NCI-H1436 (cell line): Measurements from ENCODE around the gene HMGXB4.

Experiments
- DNase-seq: peaks from one replicate; lab custom pipeline; 2025; lab: John Stamatoyannopoulos, UW

HMGXB4 gene

GRCh38 chr22:35326854-35327562 is 69.7 kb downstream of the HMGXB4 start:
- DNase-seq, result no peak

DNA sequence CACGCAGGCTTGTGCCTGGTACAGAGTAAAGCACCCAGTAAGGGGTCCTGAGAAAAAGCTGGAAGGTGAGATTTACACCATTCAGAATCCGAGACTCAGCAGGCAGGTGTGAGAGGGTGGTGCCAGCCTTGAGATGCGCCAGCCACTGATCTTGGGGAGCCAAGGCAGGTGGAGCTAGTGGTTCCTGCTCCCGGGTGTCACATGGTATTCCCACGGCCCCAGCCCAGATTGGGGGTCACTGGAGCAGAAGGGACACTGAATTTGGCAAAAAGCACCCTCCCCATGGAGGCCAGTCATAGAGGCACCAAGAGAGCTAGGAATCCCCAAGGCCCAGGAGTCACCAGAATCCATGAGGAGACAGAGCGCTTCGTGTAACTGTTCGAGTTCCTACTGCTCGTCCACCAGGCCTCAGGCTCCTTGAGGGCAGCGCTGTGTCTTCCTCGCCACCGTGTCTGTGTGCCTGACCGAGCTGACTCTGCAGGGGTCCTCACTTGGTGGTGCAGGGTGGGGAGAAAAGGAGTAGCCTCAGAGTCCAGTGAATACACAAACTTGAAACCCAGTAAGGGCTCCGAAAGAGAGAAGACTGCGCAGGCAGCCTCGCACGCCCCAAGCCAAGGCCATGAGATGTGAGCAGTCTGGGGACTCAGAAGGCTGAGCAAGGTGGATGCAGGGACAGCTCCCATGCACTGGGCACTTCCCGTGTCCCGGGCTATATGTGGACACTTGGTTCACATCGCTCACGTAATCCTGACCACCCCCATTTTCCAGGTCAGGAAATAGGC is 70.6 kb downstream of the HMGXB4 start:
- DNase-seq, result no peak

- no peak for DNase-seq
Measured at GRCh38 chr22:35328472-35328885, 71.2 kb downstream of the HMGXB4 start.

DNA sequence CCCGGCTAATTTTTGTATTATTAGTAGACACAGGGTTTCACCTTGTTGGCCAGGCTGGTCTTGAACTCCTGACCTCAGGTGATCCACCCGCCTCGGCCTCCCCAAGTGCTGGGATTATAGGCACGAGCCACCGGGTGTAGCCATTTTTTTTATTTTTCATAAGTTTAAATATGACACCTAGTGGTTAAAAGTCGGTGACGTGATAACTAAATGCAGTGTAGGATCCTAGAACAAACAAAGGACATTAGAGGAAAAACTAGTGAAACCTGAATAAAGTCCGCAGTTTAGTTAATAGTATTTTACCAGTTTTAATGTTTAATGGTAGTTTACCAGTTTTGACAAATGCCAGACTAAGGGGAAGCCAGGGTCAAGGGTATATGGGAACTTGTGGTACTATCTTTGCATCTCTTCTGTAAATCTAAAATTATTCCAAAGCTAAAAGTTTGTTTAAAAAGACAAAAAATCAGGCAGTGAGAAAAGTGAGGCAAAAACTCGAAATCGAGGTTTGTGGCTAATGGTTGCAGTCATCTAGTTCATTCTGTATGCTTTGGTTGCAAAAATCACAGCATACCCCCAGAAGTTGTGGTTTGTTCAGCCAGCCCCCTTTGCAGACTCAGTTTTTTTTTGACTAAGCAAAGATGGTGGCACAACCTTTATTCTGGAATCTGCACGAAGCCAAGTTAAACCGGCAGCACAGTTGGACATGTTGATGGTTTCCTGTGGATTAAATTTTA is 72.0 kb downstream of the HMGXB4 start:
- no peak for DNase-seq

GRCh38 chr22:35330258-35330861 is 73.1 kb downstream of the HMGXB4 start:
- DNase-seq, result no peak

GRCh38 chr22:35332278-35332677 is 75.0 kb downstream of the HMGXB4 start:
- DNase-seq, result no peak

DNA sequence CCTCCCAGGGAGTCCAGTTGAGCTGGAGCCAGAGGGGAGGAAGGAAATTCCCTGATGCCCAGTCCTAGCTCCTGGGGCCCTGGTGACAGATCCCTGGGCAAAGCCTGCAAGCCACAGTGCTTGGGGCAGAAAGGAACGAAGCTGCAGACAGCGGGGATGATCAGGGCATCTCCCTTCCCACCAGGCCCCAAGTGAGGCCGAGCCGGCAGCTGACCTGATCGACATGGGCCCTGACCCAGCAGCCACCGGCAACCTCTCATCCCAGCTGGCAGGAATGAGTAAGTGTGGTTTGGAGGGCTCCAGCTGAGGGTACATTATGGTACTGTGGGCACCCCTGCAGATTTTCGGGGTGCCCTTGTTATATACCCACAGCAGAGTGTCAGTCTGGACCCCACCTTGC is 75.9 kb downstream of the HMGXB4 start:
- no peak for DNase-seq

- DNase-seq, result no peak
Measured at GRCh38 chr22:35334004-35334403, 76.7 kb downstream of the HMGXB4 start.

DNA sequence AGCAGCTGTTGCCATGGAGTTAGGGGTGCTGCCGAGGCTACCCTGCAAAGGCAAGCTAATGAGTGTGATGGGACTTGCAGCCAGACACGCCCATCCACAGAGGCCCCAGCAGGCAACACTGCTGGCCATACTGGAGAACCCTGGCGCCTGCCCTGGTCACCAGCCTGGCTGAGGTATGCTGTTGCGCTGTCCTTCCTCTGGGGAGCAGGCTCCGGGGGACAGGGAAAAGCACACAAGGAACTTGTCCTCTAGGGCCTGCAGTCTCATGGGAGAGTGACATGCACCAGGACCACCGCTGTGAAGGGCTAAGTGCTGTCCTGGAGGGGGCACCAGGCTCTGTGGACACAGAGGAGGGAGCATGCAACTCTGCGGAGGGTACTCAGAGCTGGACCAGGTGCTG is 78.2 kb downstream of the HMGXB4 start:
- DNase-seq, result no peak

DNA sequence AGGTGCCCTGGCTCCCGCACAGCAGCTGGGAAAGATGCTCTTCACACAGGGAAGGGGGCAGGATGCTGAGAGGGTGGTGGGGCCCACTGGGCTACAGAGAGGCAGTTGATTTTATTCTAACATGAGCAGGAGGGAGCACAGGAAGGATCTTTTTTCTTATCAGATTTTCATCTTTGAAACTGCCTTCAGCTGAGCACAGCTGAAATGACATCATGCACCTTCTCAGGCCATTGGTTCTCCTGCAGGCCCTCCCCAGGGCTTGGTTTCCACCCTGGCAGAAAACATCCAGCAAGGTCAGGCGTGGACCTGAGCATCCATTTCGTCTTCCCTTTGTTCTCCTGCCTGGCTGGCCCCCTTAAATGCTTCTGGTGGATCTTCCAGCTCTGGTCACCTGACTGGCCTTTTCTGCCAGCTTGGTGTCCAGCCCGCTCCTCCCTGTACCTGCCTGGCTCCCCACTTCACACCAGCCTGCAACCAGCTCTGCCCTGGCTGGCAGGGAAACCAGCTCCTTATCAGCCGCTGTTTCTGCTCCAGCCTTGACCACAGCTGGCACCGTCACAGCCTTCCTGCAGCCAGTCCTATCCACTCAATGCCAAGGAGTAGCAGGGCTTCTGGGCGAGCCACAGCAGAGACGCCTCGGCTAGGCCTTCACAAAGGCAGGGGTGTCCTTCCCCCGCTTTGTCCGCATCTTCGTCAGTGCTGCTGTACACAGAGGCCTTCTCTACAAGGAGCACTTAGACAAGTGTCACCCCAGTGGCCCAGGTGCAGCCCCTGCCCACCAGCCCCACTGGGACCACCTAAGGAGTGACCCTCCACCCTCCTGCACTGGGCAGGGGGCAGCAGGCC is 78.9 kb downstream of the HMGXB4 start:
- no peak for DNase-seq

DNA sequence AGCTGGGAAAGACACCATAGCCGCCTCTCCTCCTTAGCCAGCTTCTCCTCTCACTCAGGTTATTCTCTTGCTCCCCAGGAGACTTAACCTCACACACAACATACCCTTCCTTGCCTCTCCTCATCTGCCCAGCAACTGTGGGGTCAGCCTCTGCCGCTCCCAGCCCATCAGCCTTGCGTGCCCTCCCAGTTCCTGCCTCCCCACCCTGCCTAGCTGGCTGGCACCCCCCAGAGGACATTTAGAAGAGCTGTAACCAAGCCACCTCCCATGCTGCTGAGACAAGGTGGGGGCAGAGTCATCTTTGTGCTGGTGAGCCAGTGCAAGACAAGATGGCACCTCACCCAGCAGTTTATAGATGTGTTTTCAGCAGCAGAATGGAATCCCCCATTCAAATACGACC is 80.6 kb downstream of the HMGXB4 start:
- DNase-seq, result no peak

GRCh38 chr22:35341090-35341874 is 84.0 kb downstream of the HMGXB4 start:
- DNase-seq, result no peak

GRCh38 chr22:35342390-35342789 is 85.1 kb downstream of the HMGXB4 start:
- DNase-seq, result no peak

DNA sequence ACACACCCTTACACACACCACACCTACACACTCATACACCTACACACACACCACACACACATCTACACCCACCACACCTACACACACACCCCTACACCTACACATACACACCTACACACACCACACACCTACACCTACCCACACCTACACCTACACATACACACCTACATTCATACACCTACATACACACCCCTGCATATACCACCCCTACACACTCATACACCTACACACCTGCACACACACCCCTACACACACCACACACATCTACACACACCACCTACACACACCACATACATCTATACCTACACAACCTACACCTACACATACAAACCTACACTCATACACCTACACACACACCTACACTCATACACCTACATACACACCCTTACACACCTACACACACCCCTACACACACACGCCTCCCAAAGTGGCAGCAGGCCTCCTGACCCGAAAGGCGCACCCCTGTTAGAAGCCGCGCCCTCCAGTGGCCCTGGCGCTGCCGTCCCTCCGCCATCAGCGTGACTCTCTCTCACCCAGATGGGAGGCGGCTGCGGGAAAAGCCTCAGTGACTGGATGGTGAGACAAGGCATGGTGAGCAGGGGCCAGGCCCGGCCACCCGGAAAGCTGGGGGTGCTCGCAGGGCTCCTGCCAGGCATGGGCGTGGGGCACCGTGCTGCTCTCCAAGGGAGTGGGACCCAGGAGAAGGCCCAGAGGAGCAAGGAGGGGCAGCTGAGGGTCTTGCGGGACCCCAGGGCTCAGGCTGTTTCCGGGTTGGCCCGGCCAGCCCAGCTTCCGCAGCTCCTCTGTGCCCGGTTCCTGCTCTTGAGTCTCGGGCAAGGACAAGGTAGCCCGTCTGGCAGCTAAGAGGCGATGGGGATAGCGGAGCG is 86.6 kb downstream of the HMGXB4 start:
- DNase-seq, result no peak

GRCh38 chr22:35344956-35345690 is 87.8 kb downstream of the HMGXB4 start:
- DNase-seq, result no peak
